ENCODE results near the gene GLT1D1. TPM values are rescaled to one million over a fixed set of nuclear protein-coding genes. Genes with fewer than 3 reads are reported as not detected.

GLT1D1 gene
- total and polyA plus RNA-seq, 10 donors, result 0.41 to 41.4 (median 13.9) TPM

DNA sequence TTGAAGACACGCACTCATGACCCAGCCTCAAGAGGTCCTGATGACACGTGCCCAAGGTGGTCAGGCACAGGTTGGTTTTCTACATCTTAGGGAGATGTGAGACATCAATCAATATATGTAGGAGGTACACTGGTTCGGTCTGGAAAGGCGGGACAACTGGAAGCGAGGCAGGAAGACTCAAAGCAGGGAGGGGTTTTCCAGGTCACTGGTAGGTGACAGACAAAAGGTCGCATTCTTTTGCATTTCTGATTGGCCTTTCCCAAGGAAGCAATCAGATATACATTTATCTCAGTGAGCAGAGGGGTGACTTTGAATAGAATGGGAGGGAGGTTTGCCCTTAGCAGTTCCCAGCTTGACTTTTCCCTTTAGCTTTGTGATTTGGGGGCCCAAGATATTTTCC is 38.6 kb downstream of the GLT1D1 start:
- no peak for DNase-seq
- H3K27ac ChIP-seq, result no peak overlapping the region
- no peaks in the 10 kb centered on the region for H3K4me1 ChIP-seq
- no peak overlapping the region for H3K4me3 ChIP-seq
- H3K9me3 ChIP-seq, result no peaks in the 10 kb centered on the region
- H3K27me3 ChIP-seq (replicated peaks in 1 of 7), result no peaks in the 10 kb centered on the region
- 62 to 88% (median 72%) methylated on average over 6 of the region's 6 CpGs for WGBS, 5 donors
- TF ChIP-seq CTCF (IDR thresholded peaks at IDR 0.05 in 8 of 11, conservative IDR thresholded peaks at IDR 0.05 in 3 of 11) (no peak), POLR2AphosphoS5 (IDR thresholded peaks at IDR 0.05) (no peak), POLR2A (IDR thresholded peaks at IDR 0.05) (no peak)
- intact Hi-C loops (cut with DNase I; ENCODE audit: low total_unique reads), result no loop called here
- H3K36me3 ChIP-seq, result peaks cover 0 to 39% (median 0%) of the 10 kb centered on the region in 6 donors

DNA sequence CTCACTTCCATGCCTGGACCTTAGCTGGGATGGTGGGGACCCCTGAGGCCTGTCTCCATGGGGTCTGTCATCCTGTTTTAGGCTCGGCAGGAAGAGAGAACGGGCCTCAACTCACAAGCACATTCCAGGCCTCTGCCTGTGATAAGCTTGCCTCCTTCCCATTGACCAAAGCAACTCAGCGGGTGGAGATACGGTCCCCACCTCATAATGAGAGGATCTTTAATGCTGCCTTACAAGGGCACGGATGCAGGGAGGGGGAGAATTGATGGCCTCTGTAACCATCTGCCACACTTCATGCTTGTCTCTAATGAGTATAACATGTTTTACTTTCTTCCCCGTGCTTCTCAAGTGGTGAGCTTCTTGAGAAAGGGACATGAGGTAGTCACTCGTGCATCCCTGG is 50.0 kb downstream of the GLT1D1 start:
- Histone ChIP-seq H3K4me3 (no peak overlapping the region), H3K27me3 (replicated peaks in 1 of 7) (no peaks in the 10 kb centered on the region), H3K4me1 (no peaks in the 10 kb centered on the region), H3K9me3 (no peaks in the 10 kb centered on the region), H3K27ac (no peak overlapping the region), H3K36me3 (peaks cover 0 to 12% (median 0%) of the 10 kb centered on the region in 6 donors)
- TF ChIP-seq CTCF (IDR thresholded peaks at IDR 0.05 in 8 of 11, conservative IDR thresholded peaks at IDR 0.05 in 3 of 11) (no peak), POLR2AphosphoS5 (IDR thresholded peaks at IDR 0.05) (no peak), POLR2A (IDR thresholded peaks at IDR 0.05) (no peak)
- 83 to 96% (median 87%) methylated on average over 5 to 7 of the region's 7 CpGs for WGBS, 5 donors
- no peak for DNase-seq
- intact Hi-C loops (cut with DNase I; ENCODE audit: low total_unique reads), result no loop called here

DNA sequence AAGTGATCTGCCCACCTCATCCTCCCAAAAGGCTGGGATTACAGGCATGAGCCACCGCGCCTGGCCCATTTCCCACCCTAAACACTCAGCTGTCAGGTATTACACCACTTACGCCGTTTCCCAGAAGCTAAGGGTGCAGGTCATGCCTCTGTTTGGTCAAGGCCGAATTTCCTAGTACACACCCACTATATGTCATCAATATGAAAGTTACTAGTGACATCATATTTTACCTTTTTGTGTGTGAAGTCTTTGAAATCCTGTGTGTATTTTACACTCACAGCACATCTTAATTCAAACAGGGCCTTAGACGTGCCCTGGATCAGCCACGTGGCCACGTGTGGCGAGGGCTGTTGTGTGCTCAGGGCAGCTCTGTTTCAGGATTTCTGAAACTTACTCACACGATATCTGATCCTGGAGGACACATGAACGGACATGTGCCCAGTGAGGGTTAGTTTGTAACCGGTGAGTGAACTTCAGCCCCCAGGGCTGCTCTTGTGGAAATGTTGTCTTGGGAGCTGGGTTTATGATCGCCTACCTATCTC is 51.8 kb downstream of the GLT1D1 start:
- peaks cover 0 to 8% (median 0%) of the 10 kb centered on the region in 6 donors for H3K36me3 ChIP-seq
- no peaks in the 10 kb centered on the region for H3K27me3 ChIP-seq (replicated peaks in 1 of 7)
- intact Hi-C loops (cut with DNase I; ENCODE audit: low total_unique reads), result no loop called here
- H3K9me3 ChIP-seq, result no peaks in the 10 kb centered on the region
- no peaks in the 10 kb centered on the region for H3K4me1 ChIP-seq
- no peak for TF ChIP-seq CTCF (IDR thresholded peaks at IDR 0.05 in 8 of 11, conservative IDR thresholded peaks at IDR 0.05 in 3 of 11)
- TF ChIP-seq POLR2A (IDR thresholded peaks at IDR 0.05), result no peak
- no peak for TF ChIP-seq POLR2AphosphoS5 (IDR thresholded peaks at IDR 0.05)
- H3K4me3 ChIP-seq, result no peak overlapping the region
- 87 to 94% (median 91%) methylated on average over 13 of the region's 13 CpGs for WGBS, 5 donors
- H3K27ac ChIP-seq, result no peak overlapping the region
- DNase-seq, result no peak

DNA sequence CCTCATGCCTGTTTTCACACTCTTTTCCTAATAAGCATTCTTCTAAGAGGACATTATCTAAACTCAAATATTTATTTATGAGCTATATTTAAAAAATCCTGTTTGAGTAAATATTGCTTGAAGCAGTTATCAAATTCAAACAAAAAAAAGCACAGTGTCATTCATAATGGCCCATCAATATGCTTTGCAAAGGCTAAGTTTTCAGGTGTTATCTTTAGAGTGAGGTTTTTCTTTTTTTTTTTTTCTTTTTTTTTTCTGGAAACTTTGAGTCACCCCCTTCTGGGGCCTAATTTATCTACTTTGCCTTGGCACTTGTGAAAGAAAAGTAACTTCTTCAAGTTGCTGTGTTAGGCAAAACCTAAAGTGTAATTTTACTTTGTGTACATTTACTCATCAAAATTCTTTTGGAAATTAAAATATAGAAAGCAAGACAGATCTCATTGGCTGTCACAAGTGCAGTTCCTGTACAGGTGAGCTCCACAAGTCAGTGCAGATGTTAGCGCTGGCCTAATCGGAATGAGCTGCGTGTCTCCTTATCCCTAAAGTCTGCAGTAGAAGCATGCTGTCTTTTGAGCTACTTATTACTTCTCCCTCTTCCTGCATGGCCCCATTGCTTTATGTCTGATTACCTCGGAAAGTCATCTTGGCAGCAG is 53.3 kb downstream of the GLT1D1 start:
- WGBS, 5 donors, result 91 to 98% (median 96%) methylated on average over 4 of the region's 4 CpGs

More for the DNA sequence above, 53.3 kb downstream of the GLT1D1 start:
- Histone ChIP-seq H3K9me3 (no peaks in the 10 kb centered on the region), H3K4me3 (no peak overlapping the region), H3K27me3 (replicated peaks in 1 of 7) (no peaks in the 10 kb centered on the region), H3K36me3 (no peaks in the 10 kb centered on the region), H3K27ac (no peak overlapping the region), H3K4me1 (no peaks in the 10 kb centered on the region)
- DNase-seq, result no peak
- intact Hi-C loops (cut with DNase I; ENCODE audit: low total_unique reads), result no loop called here
- TF ChIP-seq CTCF (IDR thresholded peaks at IDR 0.05 in 8 of 11, conservative IDR thresholded peaks at IDR 0.05 in 3 of 11) (no peak), POLR2AphosphoS5 (IDR thresholded peaks at IDR 0.05) (no peak), POLR2A (IDR thresholded peaks at IDR 0.05) (no peak)

Measured in spleen (tissue), 11 donors.